AG10803 (cell line): Measurements from ENCODE around the gene AGPAT3.

Experiments
- DNase-seq: peaks from one replicate; pipeline ENCODE4 v3.0.0; 2010; ENCODE audit warnings: low read depth
- H3K4me3 ChIP-seq: 2 replicates; pipeline ENCODE4 v1.5.1; 2011; ENCODE audit warnings: mild to moderate bottlenecking, low read length, control low read depth
- TF ChIP-seq, protein P1 (sequence below): conservative IDR thresholded peaks from 2 replicates; pipeline ENCODE4 v1.5.1; 2011; ENCODE audit warnings: mild to moderate bottlenecking, low read length, control low read depth, inconsistent platforms

The AGPAT3 gene

DNA sequence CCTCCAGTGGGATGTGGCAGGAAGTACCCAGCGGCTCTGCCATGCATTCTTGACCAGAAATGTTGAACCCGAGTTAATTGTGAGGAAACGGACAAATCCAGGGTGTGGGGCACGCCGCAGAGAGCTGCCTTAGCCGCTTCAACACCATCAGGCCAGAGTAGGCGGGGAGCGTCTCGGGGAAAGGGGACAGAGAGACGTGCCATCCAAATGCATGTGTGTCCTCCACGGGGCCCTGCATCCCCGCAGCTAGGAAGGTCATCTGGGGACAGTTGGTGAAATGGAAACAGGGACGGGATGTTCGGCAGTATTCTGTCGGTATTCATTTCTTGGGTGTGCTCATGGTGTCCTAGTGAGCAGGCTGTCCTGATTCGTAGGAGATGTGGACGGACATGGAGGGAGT, 88.0 kb downstream of the AGPAT3 start:
- TF ChIP-seq, protein P1, sequence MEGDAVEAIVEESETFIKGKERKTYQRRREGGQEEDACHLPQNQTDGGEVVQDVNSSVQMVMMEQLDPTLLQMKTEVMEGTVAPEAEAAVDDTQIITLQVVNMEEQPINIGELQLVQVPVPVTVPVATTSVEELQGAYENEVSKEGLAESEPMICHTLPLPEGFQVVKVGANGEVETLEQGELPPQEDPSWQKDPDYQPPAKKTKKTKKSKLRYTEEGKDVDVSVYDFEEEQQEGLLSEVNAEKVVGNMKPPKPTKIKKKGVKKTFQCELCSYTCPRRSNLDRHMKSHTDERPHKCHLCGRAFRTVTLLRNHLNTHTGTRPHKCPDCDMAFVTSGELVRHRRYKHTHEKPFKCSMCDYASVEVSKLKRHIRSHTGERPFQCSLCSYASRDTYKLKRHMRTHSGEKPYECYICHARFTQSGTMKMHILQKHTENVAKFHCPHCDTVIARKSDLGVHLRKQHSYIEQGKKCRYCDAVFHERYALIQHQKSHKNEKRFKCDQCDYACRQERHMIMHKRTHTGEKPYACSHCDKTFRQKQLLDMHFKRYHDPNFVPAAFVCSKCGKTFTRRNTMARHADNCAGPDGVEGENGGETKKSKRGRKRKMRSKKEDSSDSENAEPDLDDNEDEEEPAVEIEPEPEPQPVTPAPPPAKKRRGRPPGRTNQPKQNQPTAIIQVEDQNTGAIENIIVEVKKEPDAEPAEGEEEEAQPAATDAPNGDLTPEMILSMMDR: no peak
- H3K4me3 ChIP-seq: no peak overlapping the region
- DNase-seq: no peak

DNA sequence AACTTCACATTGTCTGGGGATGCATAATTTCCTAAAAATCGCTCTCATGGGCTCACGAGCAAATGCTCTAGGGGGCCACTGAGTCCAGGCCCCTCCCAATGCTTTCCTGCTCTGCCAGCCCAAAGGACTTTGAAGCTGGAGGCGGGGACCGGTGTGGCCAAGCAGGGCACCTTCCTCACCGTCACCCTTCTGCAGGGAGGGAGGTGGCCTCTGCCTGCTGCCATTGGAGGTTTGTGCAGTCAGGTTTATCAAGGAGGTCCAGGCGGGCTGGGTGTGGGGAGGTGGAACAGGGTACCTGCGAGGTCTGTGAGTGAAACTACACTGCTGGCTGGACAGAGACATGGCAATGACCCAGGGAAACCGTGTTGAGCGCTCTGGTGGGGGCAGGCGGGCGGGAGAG, 89.0 kb downstream of the AGPAT3 start:
- H3K4me3 ChIP-seq: no peak overlapping the region
- TF ChIP-seq, protein P1: no peak
- DNase-seq: no peak

DNA sequence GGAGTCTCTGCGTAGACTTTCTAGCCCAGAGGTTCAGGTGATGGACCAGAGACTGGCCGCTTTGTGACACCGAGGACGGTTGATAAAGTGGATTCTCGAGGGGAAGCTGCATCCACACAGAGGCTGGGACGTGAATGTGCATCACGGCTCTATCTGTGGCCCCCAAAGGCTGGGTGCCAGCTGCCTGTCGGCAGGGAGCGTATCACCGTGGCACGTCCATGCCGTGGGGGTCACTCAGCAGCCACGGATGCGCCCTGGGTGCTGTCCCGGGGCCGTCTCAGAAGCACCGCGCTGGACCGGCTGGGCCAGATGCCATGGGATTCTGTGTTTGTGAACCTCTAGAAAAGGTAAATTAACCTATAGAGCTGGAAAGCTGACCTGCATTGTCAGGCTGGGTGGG, 89.9 kb downstream of the AGPAT3 start:
- TF ChIP-seq, protein P1: no peak
- no peak for DNase-seq
- H3K4me3 ChIP-seq: no peak overlapping the region

GRCh38 chr21:43956019-43956669, 91.1 kb downstream of the AGPAT3 start:
- H3K4me3 ChIP-seq: no peak overlapping the region
- DNase-seq: no peak
- TF ChIP-seq, protein P1: no peak

- H3K4me3 ChIP-seq: no peak overlapping the region
- TF ChIP-seq, protein P1: no peak
- no peak for DNase-seq
Observed at GRCh38 chr21:43956670-43957035, 91.6 kb downstream of the AGPAT3 start.

DNA sequence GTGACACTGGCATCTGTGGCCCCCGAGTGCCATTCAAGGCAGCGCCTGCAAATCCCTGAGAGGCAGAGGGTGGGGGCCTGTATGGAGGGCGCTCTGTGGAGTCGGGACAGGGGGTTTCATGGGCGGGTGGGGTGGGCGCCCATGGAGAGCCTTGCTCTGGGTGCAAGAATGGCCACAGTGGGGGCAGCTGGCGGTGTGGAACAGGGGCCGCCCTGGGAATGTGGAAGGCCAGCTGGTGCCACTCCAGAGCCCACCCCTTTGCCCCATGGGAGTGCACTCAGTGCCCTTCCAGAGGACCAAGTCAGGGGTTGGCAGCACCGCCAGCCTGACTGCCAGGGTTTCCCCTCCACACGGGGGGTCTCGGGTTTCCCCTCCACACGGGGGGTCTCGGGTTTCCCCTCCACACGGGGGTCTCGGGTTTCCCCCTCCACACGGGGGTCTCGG, 92.1 kb downstream of the AGPAT3 start:
- TF ChIP-seq, protein P1: no peak
- DNase-seq: no peak
- no peak overlapping the region for H3K4me3 ChIP-seq

- no peak for DNase-seq
- no peak overlapping the region for H3K4me3 ChIP-seq
- TF ChIP-seq, protein P1: no peak
Observed at GRCh38 chr21:43957611-43958362, 92.8 kb downstream of the AGPAT3 start.
